Small intestine (tissue), 7 donors: ENCODE measurements around the gene ADIPOQ. TPM values are rescaled to one million over a fixed set of nuclear protein-coding genes. Genes with fewer than 3 reads are reported as not detected.
"Not testable (repeated sequence)": the region's sequence is repeated elsewhere in the genome, so short reads cannot be mapped to it uniquely, and the experiment has no call there.

Experiments used
- DNase-seq, 2 donors: peaks; one replicate each; pipeline versions ENCODE4 v3.0.0 to v3.0.0-alpha.2; 2013
- FAIRE-seq: peaks from 2 replicates; lab custom pipeline; 2012; peaks lifted over from hg19 to GRCh38; lab: Jason Lieb, UNC
- H3K27ac ChIP-seq, 3 donors: one replicate each; pipeline ENCODE4 v1.5.1; 2013; ENCODE audit warnings: low read length in 2 of 3, mild to moderate bottlenecking in 2 of 3, control low read depth in 1 of 3, inconsistent platforms in 1 of 3, low read depth in 1 of 3, moderate library complexity in 1 of 3
- H3K27me3 ChIP-seq, 3 donors: one replicate each; pipeline ENCODE4 v1.6.1; 2013; ENCODE audit warnings: low read length in 3 of 3, inconsistent platforms in 1 of 3; ENCODE audit not compliant: control insufficient read depth in 3 of 3, insufficient read depth in 3 of 3
- H3K36me3 ChIP-seq, 3 donors: one replicate each; pipeline ENCODE4 v1.6.1; 2013; ENCODE audit warnings: low read length in 3 of 3, inconsistent platforms in 1 of 3, low read depth in 1 of 3, mild to moderate bottlenecking in 1 of 3, moderate library complexity in 1 of 3; ENCODE audit not compliant: control insufficient read depth in 3 of 3, insufficient read depth in 2 of 3
- H3K4me1 ChIP-seq, 3 donors: one replicate each; pipeline ENCODE4 v1.6.1; 2013; ENCODE audit warnings: low read length in 2 of 3, inconsistent platforms in 1 of 3, low read depth in 1 of 3, mild to moderate bottlenecking in 1 of 3, moderate library complexity in 1 of 3; ENCODE audit not compliant: control insufficient read depth in 3 of 3, insufficient read depth in 2 of 3
- H3K4me3 ChIP-seq, 3 donors: one replicate each; pipeline ENCODE4 v1.5.1; 2013; ENCODE audit warnings: low read length in 3 of 3, control low read depth in 1 of 3, inconsistent platforms in 1 of 3, low read depth in 1 of 3, mild to moderate bottlenecking in 1 of 3, moderate library complexity in 1 of 3
- H3K9me3 ChIP-seq, 2 donors: one replicate each; pipeline ENCODE4 v1.6.1; 2013; ENCODE audit warnings: low read depth in 1 of 2, low read length in 1 of 2; ENCODE audit not compliant: control insufficient read depth in 2 of 2, insufficient read depth in 1 of 2
- WGBS, 3 donors: extraction: QIAGEN DNeasy Blood & Tissue Kit; methylation state at CpG; one replicate each; pipeline ENCODE4 v1.1.7; 2013; 5-methylcytosine and 5-hydroxymethylcytosine counted together
- polyA plus RNA-seq, 4 donors: library from polyadenylated mRNA; stranded (reverse) in 3 of 4; unstranded in 1 of 4; fragments of 200-250 nt in 3 of 4; fragments of 120-200 nt in 1 of 4; gene quantifications; one replicate each; pipeline versions ENCODE4 v1.2.1 to v1.2.3, GENCODE V29; 2013
- donor health status: healthy with polysubstance abuse.
- donor health status: control.
- donor health status: control.
- donor health status: Bipolar disorder and iron deficiency.
- donor health status: healthy.

The ADIPOQ gene
- polyA plus RNA-seq, 4 donors: 0.22 to 34.5 (median 0.54) TPM; not detected in 1

DNA sequence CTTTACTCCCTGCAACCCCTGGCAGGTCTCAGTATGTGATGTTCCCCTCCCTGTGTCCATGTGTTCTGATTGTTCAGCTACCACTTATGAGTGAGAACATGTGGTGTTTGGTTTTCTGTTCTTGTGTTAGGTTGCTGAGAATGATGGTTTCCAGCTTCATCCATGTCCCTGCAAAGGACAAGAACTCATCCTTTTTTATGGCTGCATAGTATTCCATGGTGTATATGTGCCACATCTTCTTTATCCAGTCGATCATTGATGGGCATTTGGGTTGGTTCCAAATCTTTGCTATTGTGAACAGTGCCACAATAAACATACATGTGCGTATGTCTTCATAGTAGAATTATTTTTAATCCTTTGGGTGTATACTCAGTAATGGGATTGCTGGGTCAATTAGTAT is 61.2 kb downstream of the ADIPOQ start:
- not testable (repeated sequence) for H3K9me3 ChIP-seq, H3K36me3 ChIP-seq, H3K27ac ChIP-seq, FAIRE-seq, H3K4me1 ChIP-seq, H3K27me3 ChIP-seq, DNase-seq, H3K4me3 ChIP-seq
- 69 to 91% (median 76%) methylated on average over 2 of the region's 2 CpGs for WGBS, 3 donors

DNA sequence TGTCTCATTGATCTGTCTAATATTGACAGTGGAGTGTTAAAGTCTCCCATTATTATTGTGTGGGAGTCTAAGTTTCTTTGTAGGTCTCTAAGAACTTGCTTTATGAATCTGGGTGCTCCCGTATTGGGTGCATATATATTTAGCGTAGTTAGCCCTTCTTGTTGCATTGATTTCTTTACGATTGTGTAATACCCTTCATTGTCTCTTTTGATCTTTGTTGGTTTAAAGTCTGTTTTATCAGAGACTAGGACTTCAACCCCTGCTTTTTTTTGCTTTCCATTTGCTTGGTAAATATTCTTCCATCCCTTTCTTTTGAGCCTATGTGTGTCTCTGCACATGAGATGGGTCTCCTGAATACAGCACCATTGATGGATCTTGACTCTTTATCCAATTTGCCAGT is 64.6 kb downstream of the ADIPOQ start:
- H3K9me3 ChIP-seq, H3K4me1 ChIP-seq, H3K27me3 ChIP-seq, H3K4me3 ChIP-seq, H3K36me3 ChIP-seq, H3K27ac ChIP-seq, DNase-seq, FAIRE-seq: not testable (repeated sequence)
- WGBS, 3 donors: 25 to 73% (median 43%) methylated on average over 3 of the region's 3 CpGs

Other genes starting within 250 kb of the ADIPOQ start
- under 1 TPM in 2 of 4 donors, not detected in 2; 0.04 to 0.53 TPM for gene AHSG, start 229.7 kb upstream of the ADIPOQ start, polyA plus RNA-seq
- gene FETUB, start 202.3 kb upstream of the ADIPOQ start, polyA plus RNA-seq: not detected
- not detected for gene HRG, start 176.7 kb upstream of the ADIPOQ start, polyA plus RNA-seq
- gene KNG1, start 125.4 kb upstream of the ADIPOQ start, polyA plus RNA-seq: 10 to 100 TPM in 1 of 4 donors, not detected in 3; 14.8 TPM
- 100 to 1,000 TPM; 288 to 723 (median 396) TPM for gene EIF4A2, start 59.1 kb upstream of the ADIPOQ start, polyA plus RNA-seq
- 10 to 100 TPM in 2 of 4 donors, 1 to 10 TPM in 2; 9.2 to 31.8 (median 17.9) TPM for gene RFC4, start 36.2 kb upstream of the ADIPOQ start, polyA plus RNA-seq
- 100 to 1,000 TPM in 1 of 4 donors, 10 to 100 TPM in 1, 1 to 10 TPM in 1, under 1 TPM in 1; 0.45 to 219 (median 11.0) TPM for gene ST6GAL1, start 87.8 kb downstream of the ADIPOQ start, polyA plus RNA-seq